Loucy (cell line): ENCODE results near the gene GDF7.

Experiments used
- EZH2phosphoT487 ChIP-seq: fragments of 200-600 bp; IDR thresholded peaks from 2 replicates; pipeline ENCODE4 v1.6.1; 2018; ENCODE audit warnings: antibody characterized with exemption, mild to moderate bottlenecking, moderate library complexity, borderline replicate concordance
- TF ChIP-seq, protein P1 (sequence below): fragments of 200-600 bp; sonication (generic); conservative IDR thresholded peaks from 2 replicates; pipeline ENCODE4 v1.5.1; 2014; ENCODE audit warnings: mild to moderate bottlenecking, antibody characterized with exemption, low read length

DNA sequence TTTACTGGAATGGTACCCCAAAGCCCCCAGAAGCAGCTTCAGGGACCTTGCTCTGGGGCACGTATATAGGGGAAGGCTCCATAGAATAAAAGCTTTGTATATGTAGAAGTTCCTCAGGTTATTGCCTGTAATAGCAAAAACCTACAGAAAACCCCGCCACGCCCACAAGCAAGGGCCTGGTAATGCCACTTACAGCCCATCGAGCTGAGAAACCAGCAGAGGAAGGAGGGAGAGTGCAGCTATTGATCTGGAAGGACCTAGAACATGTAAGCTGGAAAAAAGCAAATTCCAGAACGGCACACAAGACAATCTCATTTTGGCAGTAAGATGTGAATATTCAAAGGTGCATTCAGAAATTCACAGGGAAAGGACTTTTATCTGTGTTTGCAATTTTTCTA lies 31.8 kb upstream of the GDF7 start:
- TF ChIP-seq, protein P1, sequence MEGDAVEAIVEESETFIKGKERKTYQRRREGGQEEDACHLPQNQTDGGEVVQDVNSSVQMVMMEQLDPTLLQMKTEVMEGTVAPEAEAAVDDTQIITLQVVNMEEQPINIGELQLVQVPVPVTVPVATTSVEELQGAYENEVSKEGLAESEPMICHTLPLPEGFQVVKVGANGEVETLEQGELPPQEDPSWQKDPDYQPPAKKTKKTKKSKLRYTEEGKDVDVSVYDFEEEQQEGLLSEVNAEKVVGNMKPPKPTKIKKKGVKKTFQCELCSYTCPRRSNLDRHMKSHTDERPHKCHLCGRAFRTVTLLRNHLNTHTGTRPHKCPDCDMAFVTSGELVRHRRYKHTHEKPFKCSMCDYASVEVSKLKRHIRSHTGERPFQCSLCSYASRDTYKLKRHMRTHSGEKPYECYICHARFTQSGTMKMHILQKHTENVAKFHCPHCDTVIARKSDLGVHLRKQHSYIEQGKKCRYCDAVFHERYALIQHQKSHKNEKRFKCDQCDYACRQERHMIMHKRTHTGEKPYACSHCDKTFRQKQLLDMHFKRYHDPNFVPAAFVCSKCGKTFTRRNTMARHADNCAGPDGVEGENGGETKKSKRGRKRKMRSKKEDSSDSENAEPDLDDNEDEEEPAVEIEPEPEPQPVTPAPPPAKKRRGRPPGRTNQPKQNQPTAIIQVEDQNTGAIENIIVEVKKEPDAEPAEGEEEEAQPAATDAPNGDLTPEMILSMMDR: no peak
- TF ChIP-seq EZH2phosphoT487: no peak
